ENCODE data around the gene OIT3.

Gene OIT3

DNA sequence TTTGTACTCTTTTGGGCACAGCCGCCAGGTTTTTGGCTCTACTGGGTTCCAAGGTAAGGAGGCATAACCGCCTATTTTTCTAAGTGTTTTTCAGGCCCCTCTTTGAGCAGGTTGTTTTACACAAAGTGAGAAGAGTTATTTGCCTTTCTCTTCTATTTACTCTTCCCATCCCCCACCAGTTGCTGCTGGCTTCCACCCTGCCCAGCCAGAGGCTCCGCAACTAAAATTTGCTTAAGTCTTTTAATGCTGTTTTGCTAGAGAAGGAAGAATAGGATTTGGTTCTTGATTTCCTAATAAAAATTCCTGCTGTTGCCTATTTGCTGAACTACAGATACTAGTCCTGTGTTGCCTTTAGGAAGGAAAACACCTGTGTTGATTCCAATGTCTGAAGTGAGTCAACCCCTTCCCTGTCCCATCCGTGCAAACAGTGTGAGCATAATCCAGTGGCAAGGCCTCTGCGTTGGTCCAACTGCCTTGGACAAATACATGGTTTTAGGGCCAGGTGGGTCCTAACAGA, 59.2 kb downstream of the OIT3 start:
- DNase-seq (ENCODE audit: low spot score), result no peak

DNA sequence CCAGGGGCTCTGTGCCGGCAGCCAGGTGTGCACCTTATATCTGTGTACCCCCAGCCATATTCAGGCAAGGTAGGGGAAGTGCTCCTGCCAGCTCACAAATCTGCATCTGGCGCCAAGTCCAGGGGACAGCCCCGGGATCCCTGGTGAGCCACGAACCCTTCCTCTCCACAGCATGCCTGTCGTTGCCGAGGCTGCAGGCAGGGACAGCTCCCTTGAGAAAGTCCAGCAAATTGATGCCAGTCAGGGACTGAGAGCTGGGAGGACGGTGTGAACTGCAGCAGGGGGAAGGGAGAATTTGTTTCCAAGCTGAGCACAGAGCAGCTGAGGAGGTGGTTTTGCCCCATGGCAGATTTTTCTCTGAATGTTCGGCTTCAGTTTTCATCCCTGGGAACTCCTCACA, 60.1 kb downstream of the OIT3 start:
- DNase-seq (ENCODE audit: low spot score), result no peak

DNA sequence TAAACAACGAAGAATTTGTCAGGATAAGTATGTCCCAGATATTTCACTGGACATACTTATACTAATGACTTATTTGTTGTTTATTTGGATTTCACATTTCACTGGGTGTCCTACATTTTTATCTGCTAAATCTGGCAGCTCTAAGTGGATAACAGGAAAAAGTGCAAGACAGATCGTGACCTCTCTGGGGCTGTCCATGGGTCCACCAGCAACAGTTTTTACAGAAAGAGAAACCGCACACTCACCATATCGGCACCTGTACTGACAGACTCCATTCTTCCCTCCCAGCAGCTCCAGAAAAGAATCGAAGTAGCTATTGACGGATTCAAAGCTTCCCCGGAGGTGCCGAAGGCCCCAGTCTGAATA, 60.7 kb downstream of the OIT3 start:
- no peak for DNase-seq (ENCODE audit: low spot score)

- DNase-seq (ENCODE audit: low spot score), result no peak
These were observed 61.3 kb downstream of the OIT3 start, which contains the start of gene PLA2G12B for GRCh38 chr10:72954596-72955554. Gene PLA2G12B (minus strand): TSS chr10:72954806. CDS start chr10:72954685, 121 bp downstream.

DNA sequence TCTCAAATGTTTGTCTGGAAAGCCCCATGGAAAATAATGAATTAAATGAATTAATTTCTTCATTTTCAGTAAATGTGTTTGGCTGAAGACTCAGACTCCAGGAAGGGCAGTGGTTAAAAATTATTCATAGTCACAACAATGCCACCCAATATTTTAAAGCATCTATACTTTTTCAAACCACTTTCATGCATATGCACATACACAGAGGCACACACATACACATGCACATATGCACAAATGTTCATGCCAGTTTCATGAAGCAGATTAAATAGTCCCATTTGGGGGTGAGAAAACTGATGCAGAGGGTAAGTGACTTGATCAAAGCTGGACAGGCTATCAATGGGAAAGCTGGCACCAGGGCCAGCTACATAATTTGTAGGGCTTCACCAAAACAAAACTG, 62.5 kb downstream of the OIT3 start:
- DNase-seq (ENCODE audit: low spot score), result no peak

DNA sequence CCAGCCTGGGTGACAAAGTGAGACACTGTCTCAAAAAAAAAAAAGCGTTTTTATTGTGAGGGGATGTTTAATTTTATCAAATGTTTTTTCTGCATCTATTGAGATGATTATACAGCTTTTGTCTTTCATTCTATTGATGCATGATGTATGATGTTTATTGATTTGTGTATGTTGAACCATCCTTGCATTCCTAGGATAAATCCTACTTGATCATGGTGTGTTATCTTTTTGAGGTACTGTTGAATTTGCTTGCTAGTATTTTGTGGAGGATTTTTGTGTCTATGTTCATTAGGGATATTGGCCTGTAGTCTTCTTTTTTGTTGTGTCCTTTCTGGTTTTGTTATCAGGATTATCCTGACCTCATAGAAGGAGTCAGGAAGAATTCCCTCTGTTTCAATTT, 83.3 kb downstream of the OIT3 start:
- no peak for DNase-seq (ENCODE audit: low spot score)

- DNase-seq (ENCODE audit: low spot score), result no peak
These were observed 86.2 kb downstream of the OIT3 start for GRCh38 chr10:72979709-72980108.

GRCh38 chr10:72980348-72980747, 86.8 kb downstream of the OIT3 start:
- DNase-seq (ENCODE audit: low spot score), result no peak

DNA sequence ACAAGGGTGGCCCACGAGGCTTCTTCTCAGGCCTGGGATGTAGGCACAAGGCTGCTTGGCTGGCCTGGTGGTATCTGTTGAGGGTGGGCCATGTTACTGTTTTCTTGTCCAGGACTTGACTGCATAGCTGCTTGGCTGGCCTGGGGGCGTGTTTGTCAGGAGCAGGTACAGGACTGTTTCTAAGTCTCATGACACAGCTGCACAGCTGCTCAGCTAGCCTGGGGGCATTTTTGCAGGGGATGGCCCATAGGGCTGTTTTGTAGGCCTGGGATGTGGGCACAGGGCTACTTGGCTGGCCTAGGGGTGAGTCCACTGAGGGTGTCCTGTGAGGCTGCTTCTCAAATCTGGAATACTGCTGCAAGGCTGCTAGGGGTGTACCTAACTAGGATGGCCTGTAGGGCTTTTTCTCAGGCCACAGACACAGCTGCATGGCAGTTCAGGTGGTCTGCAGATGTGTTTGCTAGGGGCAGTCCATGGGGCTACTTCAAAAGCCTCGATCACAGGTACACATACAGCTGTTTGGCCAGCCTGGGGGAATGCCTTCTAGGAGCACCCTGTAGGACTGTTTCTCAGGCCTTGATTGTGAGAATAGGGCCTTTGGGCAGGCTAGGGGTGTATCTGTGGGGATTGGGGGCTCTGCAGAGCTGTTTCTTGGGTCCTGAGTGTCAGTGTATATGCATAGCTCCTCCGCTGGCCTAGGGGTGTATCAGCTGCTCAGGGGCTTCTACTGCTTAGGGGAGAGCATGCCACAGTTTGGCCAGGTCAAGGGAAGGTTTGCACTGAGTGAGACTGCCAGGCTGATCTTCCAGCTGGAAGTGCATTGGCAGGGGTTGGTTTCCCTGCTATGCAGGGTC, 87.7 kb downstream of the OIT3 start:
- no peak for DNase-seq (ENCODE audit: low spot score)

GRCh38 chr10:72981882-72982529, 88.5 kb downstream of the OIT3 start:
- DNase-seq (ENCODE audit: low spot score), result no peak
